Measurements from ENCODE around the gene DUSP21. TPM values are rescaled to one million over a fixed set of nuclear protein-coding genes. Genes with fewer than 3 reads are reported as not detected.

The DUSP21 gene
- total and polyA plus RNA-seq, 10 of the 15 experiments (the other 5 are each of a cell fraction or from before 2014, with no cell fraction given), result not detected

GRCh38 chrX:44872821-44873414 lies 29.1 kb downstream of the DUSP21 start, which contains the start of gene KDM6A (continued):
- TF ChIP-seq POU2F2 (IDR thresholded peaks at IDR 0.05; ENCODE audit: borderline replicate concordance, low read depth, low read length) (no peak), TARDBP (IDR thresholded peaks at IDR 0.05; ENCODE audit: borderline replicate concordance) (peak; percentile 47; the same call in 1 of the 2 replicates), ZNF687 (IDR thresholded peaks at IDR 0.05) (no peak), BHLHE40 (IDR thresholded peaks at IDR 0.05; ENCODE audit: borderline replicate concordance in 1 of 2, low read depth in 2 of 2, low read length in 1 of 2) (peak; percentile 62 to 95; a peak in 3 of 4 replicates), RAD21 (IDR thresholded peaks at IDR 0.05; ENCODE audit: insufficient read depth, low read depth, low read length) (no peak), GATAD2B (conservative IDR thresholded peaks at IDR 0.05; ENCODE audit: low read depth) (no peak), MXI1 (IDR thresholded peaks at IDR 0.05; ENCODE audit: low read depth, low read length) (no peak), E4F1 (IDR thresholded peaks at IDR 0.05; ENCODE audit: borderline replicate concordance, partially characterized antibody) (no peak), ZNF274 (IDR thresholded peaks at IDR 0.05; ENCODE audit: insufficient read depth, insufficient read length) (no peak), NFIC (IDR thresholded peaks at IDR 0.05; ENCODE audit: low read depth, low read length) (no peak)
- TF ChIP-seq, protein P1, sequence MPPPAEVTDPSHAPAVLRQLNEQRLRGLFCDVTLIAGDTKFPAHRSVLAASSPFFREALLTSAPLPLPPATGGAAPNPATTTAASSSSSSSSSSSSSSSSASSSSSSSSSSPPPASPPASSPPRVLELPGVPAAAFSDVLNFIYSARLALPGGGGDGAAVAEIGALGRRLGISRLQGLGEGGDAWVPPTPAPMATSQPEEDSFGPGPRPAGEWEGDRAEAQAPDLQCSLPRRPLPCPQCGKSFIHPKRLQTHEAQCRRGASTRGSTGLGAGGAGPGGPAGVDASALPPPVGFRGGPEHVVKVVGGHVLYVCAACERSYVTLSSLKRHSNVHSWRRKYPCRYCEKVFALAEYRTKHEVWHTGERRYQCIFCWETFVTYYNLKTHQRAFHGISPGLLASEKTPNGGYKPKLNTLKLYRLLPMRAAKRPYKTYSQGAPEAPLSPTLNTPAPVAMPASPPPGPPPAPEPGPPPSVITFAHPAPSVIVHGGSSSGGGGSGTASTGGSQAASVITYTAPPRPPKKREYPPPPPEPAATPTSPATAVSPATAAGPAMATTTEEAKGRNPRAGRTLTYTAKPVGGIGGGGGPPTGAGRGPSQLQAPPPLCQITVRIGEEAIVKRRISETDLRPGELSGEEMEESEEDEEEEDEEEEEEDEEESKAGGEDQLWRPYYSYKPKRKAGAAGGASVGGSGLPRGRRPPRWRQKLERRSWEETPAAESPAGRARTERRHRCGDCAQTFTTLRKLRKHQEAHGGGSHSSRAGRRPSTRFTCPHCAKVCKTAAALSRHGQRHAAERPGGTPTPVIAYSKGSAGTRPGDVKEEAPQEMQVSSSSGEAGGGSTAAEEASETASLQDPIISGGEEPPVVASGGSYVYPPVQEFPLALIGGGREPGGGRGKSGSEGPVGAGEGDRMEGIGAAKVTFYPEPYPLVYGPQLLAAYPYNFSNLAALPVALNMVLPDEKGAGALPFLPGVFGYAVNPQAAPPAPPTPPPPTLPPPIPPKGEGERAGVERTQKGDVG (CRISPR knock-in tag; IDR thresholded peaks at IDR 0.05), result no peak
- TF ChIP-seq, protein P2, sequence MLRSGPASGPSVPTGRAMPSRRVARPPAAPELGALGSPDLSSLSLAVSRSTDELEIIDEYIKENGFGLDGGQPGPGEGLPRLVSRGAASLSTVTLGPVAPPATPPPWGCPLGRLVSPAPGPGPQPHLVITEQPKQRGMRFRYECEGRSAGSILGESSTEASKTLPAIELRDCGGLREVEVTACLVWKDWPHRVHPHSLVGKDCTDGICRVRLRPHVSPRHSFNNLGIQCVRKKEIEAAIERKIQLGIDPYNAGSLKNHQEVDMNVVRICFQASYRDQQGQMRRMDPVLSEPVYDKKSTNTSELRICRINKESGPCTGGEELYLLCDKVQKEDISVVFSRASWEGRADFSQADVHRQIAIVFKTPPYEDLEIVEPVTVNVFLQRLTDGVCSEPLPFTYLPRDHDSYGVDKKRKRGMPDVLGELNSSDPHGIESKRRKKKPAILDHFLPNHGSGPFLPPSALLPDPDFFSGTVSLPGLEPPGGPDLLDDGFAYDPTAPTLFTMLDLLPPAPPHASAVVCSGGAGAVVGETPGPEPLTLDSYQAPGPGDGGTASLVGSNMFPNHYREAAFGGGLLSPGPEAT (IDR thresholded peaks at IDR 0.05; ENCODE audit: low read depth), result no peak
- TF ChIP-seq, protein P3, sequence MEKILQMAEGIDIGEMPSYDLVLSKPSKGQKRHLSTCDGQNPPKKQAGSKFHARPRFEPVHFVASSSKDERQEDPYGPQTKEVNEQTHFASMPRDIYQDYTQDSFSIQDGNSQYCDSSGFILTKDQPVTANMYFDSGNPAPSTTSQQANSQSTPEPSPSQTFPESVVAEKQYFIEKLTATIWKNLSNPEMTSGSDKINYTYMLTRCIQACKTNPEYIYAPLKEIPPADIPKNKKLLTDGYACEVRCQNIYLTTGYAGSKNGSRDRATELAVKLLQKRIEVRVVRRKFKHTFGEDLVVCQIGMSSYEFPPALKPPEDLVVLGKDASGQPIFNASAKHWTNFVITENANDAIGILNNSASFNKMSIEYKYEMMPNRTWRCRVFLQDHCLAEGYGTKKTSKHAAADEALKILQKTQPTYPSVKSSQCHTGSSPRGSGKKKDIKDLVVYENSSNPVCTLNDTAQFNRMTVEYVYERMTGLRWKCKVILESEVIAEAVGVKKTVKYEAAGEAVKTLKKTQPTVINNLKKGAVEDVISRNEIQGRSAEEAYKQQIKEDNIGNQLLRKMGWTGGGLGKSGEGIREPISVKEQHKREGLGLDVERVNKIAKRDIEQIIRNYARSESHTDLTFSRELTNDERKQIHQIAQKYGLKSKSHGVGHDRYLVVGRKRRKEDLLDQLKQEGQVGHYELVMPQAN (conservative IDR thresholded peaks at IDR 0.05), result 0 out of 2 replicates have a peak, but pooled peaks have one; percentile 65
